Kidney (tissue), 14 donors: ENCODE data around the gene ZBTB16. TPM values are rescaled to one million over a fixed set of nuclear protein-coding genes. Genes with fewer than 3 reads are reported as not detected.

Source experiments
- DNase-seq, 5 donors: peaks; one replicate each; pipeline ENCODE4 v3.0.0-alpha.2; 2013 to 2020
- FAIRE-seq: peaks from 2 replicates; lab custom pipeline; 2012; peaks lifted over from hg19 to GRCh38; lab: Jason Lieb, UNC
- H3K27ac ChIP-seq, 2 donors: one replicate each; pipeline ENCODE4 v1.7.0; 2013; ENCODE audit warnings: low read depth in 2 of 2, low read length in 2 of 2, inconsistent platforms in 1 of 2
- H3K27me3 ChIP-seq: one replicate; pipeline ENCODE4 v1.7.1; 2013; ENCODE audit warnings: low read length, inconsistent platforms; ENCODE audit not compliant: control insufficient read depth, insufficient read depth
- H3K36me3 ChIP-seq, 3 donors: one replicate each; pipeline versions ENCODE4 v1.7.0 to v1.7.1; 2013; ENCODE audit warnings: low read length in 3 of 3, control low read depth in 1 of 3, inconsistent platforms in 1 of 3; ENCODE audit not compliant: insufficient read depth in 3 of 3, control insufficient read depth in 2 of 3
- H3K4me1 ChIP-seq, 3 donors: one replicate each; pipeline versions ENCODE4 v1.7.0 to v1.7.1; 2013; ENCODE audit warnings: low read length in 3 of 3, inconsistent platforms in 1 of 3, low read depth in 1 of 3; ENCODE audit not compliant: control insufficient read depth in 2 of 3, insufficient read depth in 2 of 3
- H3K4me3 ChIP-seq, 3 donors: one replicate each; pipeline versions ENCODE4 v1.7.0 to v1.8.1; 2013; ENCODE audit warnings: low read length in 3 of 3, control low read depth in 1 of 3, inconsistent platforms in 1 of 3
- H3K9ac ChIP-seq, 3 donors: one replicate each; pipeline versions ENCODE4 v1.7.0 to v1.7.1; 2013; ENCODE audit warnings: low read length in 3 of 3, control low read depth in 1 of 3, inconsistent platforms in 1 of 3
- H3K9me3 ChIP-seq, 3 donors: one replicate each; pipeline versions ENCODE4 v1.7.0 to v1.7.1; 2013; ENCODE audit warnings: low read length in 3 of 3, control low read depth in 1 of 3, inconsistent platforms in 1 of 3; ENCODE audit not compliant: control insufficient read depth in 2 of 3, insufficient read depth in 1 of 3
- CTCF ChIP-seq: IDR thresholded peaks from 3 replicates; pipeline ENCODE4 v1.5.1; 2012; ENCODE audit warnings: mild to moderate bottlenecking, moderate library complexity, borderline replicate concordance; ENCODE audit not compliant: insufficient read depth; ENCODE audit errors: extremely low read depth
- intact Hi-C: fragments of 100-400 bp; cut with DNase I; formaldehyde crosslinking; loops from one replicate; pipeline ENCODE4 v1.11.1; 2022
- polyA plus RNA-seq: library from polyadenylated mRNA; stranded (reverse); fragments of 350-450 nt; fragmentation: Illumina TruSeq; extraction: RNeasy Lipid Tissue Mini Kit (QIAGEN cat#74804); gene quantifications from one replicate; pipeline ENCODE4 v1.2.3, GENCODE V29; 2014; ENCODE audit warnings: low read depth, low replicate concordance; ENCODE audit not compliant: insufficient read depth
- total RNA-seq: library from RNA; stranded (reverse); fragmentation: NEBNext Ultra II Directional; extraction: Animal tissue kit (Norgen Biotek cat#: 25700); gene quantifications from one replicate; pipeline ENCODE4 v1.2.1, GENCODE V29; 2021
- donor health status: control.
- donor health status: control.
- donor health status: control.
- donor health status: control.
- donor health status: control.
- donor health status: DM: yes; HTN: yes; CAD: no.
- donor health status: Normal renal cell carcinoma (clear cell type).

ZBTB16 gene
- total and polyA plus RNA-seq, 2 donors from 2014 or later = 2.5 to 126 TPM

- TF ChIP-seq CTCF = no peak
- H3K27me3 ChIP-seq = no peaks in the 10 kb centered on the region
- H3K4me1 ChIP-seq = peaks cover 0 to 3% (median 0%) of the 10 kb centered on the region in 3 donors
- no peak overlapping the region for H3K4me3 ChIP-seq
- H3K27ac ChIP-seq = no peak overlapping the region
- no peaks in the 10 kb centered on the region for H3K36me3 ChIP-seq
- no peak overlapping the region for H3K9ac ChIP-seq
- no peak for DNase-seq
- intact Hi-C loops = no loop called here
- no peak for FAIRE-seq
- H3K9me3 ChIP-seq = no peaks in the 10 kb centered on the region
Observed at GRCh38 chr11:114278342-114279065, 219.0 kb downstream of the ZBTB16 start.

- no peaks in the 10 kb centered on the region for H3K36me3 ChIP-seq
- no peak overlapping the region for H3K27ac ChIP-seq
- FAIRE-seq (no peak), DNase-seq (no peak)
- no peak for TF ChIP-seq CTCF
- H3K9me3 ChIP-seq = no peaks in the 10 kb centered on the region
- no peak overlapping the region for H3K9ac ChIP-seq
- intact Hi-C loops = no loop called here
- H3K4me3 ChIP-seq = no peak overlapping the region
- peaks cover 0 to 3% (median 0%) of the 10 kb centered on the region in 3 donors for H3K4me1 ChIP-seq
- no peaks in the 10 kb centered on the region for H3K27me3 ChIP-seq
Observed at GRCh38 chr11:114279792-114280546, 220.5 kb downstream of the ZBTB16 start.

- peak; percentile 51 for TF ChIP-seq CTCF
- H3K36me3 ChIP-seq = no peaks in the 10 kb centered on the region
- H3K9ac ChIP-seq = no peak overlapping the region
- no peak overlapping the region for H3K4me3 ChIP-seq
- FAIRE-seq (no peak), DNase-seq (peak; percentile 64 to 89 (median 76))
- H3K4me1 ChIP-seq = peaks cover 0 to 3% (median 0%) of the 10 kb centered on the region in 3 donors
- H3K27ac ChIP-seq = no peak overlapping the region
- no peaks in the 10 kb centered on the region for H3K9me3 ChIP-seq
- intact Hi-C loops = no loop called here
- H3K27me3 ChIP-seq = no peaks in the 10 kb centered on the region
Observed at GRCh38 chr11:114280696-114281095, 221.2 kb downstream of the ZBTB16 start.
